Medulla oblongata (tissue), 1 donor: Measurements from ENCODE around the gene CCDC88A.
"Not testable (repeated sequence)": the region's sequence is repeated elsewhere in the genome, so short reads cannot be mapped to it uniquely, and the experiment has no call there.

Source experiments
- DNase-seq: peaks from one replicate; pipeline ENCODE4 v3.0.0-alpha.2; 2015; ENCODE audit errors: extremely low spot score

The CCDC88A gene

DNA sequence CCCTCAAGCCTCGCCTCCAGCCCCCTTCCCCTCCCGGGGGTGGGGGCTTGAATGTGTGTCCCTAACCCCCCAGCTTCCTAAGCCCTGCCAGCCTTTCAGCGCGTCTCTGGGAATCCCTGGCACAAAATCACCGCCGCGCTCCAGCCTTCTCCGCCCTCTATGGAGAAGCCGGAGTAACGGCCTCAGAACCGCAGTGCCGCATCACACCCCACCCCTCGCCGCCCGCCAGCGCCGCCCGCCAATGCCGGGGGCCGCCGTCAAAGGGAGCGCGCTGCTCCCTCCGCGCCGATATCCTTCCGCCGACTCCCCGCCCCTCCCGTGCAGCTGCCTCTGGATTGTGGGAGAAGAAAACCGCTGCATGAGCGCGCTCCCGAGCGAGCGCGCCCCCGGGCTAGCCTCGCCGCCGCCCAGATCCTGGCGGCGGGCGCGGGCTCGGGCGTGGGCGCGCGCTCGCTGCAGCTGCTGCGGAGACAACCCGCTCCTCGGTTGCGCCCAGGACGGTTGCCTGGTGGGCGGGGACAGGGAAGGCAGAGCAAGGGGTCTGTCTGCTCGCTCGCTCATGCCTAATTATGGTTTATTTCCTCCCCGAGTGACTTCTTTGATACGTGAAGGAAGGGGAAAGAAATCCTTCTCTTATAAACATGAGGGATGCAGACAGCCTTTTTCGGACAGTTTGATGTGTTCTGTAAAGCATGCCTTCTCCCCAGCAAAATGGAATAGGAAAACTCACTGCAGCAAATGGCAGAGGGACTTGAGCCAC lies at the start of gene CCDC88A:
TSS of gene CCDC88A (minus strand) at position 178 of the 760 bp plus-strand sequence. CDS start 777 bp downstream, outside the sequence.
- DNase-seq, result peak; percentile 96

GRCh38 chr2:55461679-55462078 lies 42.0 kb upstream of the CCDC88A start:
- no peak for DNase-seq

DNA sequence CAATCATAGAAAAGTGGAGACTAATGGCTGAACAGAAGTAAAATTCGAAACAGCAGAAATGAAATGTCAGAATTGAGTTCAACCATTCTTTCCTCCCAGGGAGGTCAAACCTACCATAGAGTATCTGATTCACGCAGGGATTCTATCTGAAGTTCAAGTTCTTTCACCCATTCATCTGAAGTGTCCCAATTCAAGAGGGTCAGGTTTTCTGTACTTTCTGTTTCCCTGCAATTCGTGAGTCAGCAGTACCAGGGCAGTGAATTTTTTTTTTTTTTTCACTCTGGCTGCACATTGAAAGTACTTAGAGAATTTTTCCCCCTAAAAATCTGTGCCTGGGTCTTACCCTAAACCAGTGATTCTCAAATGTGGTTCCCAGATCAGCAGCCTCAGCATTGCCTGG lies 40.9 kb upstream of the CCDC88A start:
- DNase-seq, result no peak

DNA sequence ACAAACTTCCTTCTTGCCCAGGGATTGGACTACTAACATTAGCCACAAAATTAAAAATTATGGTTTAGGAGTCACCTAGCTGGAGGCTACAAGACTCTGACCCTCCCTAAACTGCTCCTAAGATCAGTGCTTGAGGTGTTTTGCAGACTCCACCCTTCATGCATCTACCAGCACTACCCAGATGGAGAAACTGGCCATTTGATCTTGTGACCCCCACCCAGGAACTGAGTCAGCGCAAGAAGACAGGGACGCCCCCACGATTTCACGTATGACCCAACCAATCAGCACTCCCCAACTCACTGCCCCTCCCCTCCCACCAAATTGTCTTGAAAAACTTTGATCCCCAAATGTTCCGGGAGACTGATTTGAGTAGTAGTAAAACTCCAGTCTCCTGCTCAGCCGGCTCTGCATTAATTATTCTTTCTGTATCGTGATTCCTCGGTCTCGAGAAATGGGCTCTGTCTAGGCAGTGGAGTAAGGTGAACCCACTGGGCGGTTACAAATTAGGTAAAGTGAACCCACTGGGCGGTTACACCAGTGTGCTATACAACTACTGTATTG lies 40.1 kb upstream of the CCDC88A start:
- DNase-seq, result no peak

DNA sequence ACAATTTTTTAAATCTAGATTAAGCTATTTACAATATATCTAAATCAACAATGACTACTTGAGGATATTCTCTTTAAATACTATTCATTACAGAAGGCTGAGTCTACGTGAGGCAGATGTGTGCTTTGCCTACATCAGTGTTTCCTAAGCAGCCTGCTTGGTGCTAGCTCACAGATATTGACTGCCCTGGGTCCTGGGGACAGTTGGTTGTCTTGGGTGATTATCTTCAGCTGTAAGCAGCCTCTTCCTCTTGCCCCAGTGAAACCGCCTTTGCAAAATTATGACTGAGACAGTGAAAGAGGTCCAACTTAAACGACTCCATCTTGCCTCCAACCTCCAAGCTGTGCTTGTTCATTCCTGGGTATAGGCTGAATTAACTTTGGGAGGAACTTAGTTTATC lies 39.6 kb upstream of the CCDC88A start:
- DNase-seq, result no peak

GRCh38 chr2:55454121-55454520 lies 34.5 kb upstream of the CCDC88A start:
- no peak for DNase-seq

DNA sequence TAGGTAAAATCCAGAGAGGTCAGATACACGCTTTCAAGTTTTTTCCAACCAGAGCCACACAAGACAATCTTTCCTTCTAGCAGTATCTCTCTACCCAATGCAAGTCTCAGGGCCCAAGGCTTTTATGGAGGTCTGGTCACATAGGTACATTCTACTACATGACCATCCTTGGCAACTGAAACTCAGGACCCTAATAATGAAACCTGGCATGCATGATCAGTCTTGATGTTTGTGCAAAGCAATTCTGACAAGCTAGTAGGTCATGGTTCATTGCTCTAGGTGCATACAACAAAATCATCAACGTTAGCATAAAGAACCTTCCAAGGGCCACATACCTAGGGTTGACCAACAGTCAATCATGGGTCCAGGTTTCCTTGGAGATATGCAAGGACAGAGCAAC lies 33.2 kb upstream of the CCDC88A start:
- DNase-seq, result no peak

DNA sequence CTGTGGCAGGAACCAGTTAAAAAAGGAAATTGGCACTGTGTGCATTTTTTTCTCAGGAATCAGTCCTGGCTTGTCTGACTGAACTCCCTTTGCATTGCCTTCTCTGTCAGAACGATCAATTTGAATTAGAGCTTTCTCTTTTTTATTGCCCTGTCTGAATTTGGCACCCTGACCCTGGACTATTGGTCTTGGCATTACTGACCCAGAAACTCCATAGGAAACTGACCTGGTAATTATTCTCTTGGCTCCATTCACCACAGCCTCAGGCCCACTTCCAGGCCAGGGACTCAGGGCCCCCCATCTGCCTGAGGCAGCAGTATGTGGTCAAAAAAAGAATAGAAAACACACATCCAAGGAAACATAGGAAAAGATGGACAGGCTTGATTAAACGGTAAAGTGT lies 32.0 kb upstream of the CCDC88A start:
- DNase-seq, result no peak

DNA sequence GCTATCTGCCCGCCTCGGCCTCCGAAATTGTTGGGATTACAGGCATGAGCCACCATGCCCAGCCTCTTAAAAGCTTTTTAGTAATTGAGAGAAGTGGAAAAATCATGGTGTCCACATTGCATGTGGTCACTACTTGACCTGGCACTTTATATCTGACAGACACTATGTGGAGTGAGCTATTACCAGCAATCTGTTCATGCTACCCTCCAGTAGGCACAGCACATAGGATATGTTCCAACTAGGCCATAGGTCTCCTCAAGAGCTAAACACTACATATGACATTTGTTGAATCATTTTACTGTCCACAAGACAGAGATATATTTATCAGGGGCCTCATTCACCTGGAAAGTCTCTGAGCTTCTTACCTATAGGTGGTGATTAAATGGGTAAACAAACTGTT lies 30.4 kb upstream of the CCDC88A start:
- not testable (repeated sequence) for DNase-seq

DNA sequence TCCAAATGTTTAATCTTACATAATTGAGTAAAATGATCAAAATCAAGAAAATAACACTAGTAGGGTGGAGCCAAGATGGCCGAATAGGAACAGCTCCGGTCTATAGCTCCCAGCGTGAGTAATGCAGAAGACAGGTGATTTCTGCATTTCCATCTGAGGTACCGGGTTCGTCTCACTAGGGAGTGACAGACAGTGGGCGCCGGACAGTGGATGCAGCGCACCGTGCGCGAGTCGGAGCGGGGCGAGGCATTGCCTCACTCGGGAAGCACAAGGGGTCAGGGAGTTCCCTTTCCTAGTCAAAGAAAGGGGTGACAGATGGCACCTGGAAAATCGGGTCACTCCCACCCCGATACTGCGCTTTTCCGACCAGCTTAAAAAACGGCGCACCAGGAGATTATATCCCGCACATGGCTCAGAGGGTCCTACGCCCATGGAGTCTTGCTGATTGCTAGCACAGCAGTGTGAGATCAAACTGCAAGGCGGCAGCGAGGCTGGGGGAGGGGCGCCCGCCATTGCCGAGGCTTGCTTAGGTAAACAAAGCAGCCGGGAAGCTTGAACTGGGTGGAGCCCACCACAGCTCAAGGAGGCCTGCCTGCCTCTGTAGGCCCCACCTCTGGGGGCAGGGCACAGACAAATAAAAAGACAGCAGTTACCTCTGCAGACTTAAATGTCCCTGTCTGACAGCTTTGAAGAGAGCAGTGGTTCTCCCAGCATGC lies 22.5 kb upstream of the CCDC88A start:
- DNase-seq, result not testable (repeated sequence)

DNA sequence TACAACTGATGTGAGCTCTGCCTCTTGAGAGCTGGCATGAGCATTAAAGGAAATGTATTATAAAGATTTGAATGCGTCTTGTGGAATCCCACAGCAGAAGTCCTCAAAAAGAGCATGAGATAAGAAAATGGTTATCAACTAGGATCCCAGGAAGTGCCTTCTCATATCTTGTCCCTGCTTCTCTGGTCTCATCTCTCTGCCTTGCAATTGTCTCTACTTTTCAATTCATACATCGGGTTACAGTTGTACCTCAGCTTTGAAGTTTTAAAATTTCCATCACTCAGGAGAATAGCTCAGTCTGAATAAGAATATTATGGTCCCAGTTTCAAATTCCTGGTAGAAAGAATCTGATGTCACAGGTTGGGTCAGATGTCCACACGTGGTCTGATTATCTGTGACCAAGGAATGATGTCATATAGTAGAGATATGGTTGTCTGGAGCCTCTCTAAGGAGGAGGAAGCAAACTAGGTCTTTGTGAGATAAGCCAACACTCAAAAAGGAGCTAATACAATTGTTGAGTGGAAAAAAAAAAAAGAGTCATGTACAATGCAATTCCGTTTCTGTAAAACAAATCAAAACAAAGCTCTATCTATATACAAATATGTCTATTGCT lies 21.7 kb upstream of the CCDC88A start:
- no peak for DNase-seq

GRCh38 chr2:55439101-55439397 lies 19.4 kb upstream of the CCDC88A start:
- no peak for DNase-seq

DNA sequence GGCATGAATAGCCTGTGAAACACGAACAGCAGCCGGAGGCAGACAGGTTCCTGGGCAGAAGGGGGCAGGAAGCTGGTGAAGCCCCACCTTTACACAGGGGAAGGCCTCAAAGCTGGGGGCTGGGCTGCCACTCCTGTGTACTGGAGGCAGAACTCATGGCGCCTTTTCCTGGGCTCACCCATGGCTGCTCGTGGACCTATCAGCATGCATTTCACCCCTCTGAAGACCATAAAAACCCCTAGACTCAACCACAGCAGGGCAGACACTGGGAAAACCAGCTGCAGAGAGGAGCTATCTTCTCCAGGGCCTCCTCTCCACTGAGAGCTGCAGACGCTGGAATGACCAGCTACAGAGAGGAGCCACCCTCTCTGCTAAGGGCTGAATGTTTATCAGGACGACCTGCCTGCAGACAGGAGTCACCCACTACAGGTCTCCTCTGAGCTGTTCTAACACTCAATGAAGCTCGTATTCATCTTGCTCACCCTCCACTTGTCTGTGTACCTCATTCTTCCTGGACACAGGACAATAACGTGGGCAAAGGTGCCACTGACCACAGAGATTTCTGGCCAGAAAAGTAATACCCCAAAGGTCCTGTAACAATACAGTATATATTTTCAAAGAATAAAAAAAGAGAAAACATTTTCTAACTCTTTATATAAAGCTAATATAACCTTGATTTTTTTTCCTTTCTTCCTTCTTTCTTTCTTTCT lies 18.9 kb upstream of the CCDC88A start:
- DNase-seq, result no peak

GRCh38 chr2:55437515-55438390 lies 18.1 kb upstream of the CCDC88A start:
- DNase-seq, result no peak

- peak; percentile 74 for DNase-seq
Observed at GRCh38 chr2:55431982-55432627, 12.4 kb upstream of the CCDC88A start.

- no peak for DNase-seq
Observed at GRCh38 chr2:55430211-55430975, 10.7 kb upstream of the CCDC88A start.

DNA sequence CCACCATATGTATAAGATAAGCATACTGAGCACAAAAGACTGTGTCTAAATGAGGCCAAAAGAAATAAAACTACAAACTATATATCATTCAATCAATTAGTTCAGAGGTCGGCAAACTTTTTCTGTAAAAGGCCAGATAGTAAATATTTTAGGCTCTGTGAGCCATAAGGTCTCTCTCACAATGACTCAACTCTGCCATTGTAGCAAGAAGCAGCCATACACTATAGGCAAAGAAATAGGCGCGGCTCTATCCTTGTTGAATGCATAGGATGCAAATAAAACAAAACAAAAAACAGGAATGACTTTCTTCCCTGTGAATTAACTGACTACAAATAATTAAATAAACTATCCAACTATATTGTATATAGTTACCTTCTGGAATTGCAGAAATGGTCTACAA lies 8.6 kb upstream of the CCDC88A start:
- DNase-seq, result no peak

GRCh38 chr2:55425431-55425831 lies 5.8 kb upstream of the CCDC88A start:
- no peak for DNase-seq

DNA sequence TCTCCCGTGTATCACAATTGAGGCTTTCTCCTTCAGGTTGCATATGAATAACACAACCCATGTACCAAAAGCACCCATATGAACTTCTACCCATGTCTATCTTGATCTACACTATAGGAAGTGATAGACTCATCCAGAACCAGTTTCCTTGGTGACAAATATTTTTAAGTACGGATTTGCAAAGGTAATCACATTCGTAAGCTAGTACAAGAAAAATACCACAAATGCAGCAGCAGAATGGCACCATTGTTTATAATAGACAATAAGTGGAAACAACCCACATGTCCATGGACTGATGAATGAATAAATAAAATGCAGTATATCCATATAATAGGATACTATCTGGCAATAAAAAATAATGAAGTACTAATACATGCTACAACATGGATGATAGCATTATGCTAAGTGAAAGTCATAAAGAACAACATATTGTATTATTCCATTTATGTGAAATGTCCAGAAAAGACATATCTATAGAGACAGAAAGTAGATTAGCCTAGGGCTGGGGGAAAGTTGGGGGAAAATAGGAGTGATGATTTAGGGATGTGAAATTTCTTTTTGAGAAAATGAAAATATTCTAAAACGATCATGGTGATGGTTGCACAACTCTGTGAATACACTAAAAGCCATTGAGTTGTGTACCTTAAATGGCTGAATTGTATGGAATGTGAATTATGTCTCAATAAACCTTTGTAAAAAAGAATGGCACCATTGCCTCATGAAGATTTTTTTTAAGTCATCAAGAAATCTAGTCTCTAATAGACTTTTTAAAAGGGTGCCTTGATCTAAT lies 3.4 kb upstream of the CCDC88A start:
- DNase-seq, result no peak
